ENCODE results near the gene CAPN13.
A peak's percentile ranks its signal among the peaks of the same experiment; 100 is the strongest.

Gene CAPN13

DNA sequence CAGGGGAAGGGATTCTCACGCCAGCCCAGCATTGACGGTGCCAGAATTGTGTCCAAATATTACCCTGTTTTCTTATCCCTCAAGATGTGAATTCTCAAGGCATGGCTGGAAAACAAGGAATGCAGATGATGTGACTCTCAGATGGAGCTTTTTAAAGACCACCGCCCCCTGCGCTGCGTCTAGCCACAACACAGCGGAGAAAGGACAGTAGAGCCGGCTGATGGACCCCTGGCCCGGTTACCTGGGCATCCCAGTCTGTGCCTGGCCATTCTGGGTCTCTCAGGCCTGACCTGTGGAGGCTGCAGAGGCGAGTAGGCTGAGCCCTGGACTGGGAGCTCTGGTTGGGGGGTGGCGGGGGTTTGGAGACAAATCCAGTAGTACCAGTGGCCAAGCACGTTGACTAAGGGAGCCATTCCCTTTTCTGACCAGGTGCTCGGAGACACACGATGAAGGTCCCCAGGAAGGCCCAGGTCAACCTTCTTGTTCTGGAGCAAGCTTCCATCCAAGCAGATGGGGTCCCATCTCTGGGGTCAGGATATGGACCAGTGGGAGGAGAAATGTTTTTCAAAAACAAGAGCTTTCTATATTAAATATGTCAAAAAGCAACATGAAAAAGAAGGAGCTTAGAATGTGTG is 5.3 kb downstream of the CAPN13 start:
- Mint-ChIP-seq H3K4me1 (no peaks in the 10 kb centered on the region), H3K36me3 (ENCODE audit: insufficient read depth) (no peaks in the 10 kb centered on the region), H3K9me3 (no peaks in the 10 kb centered on the region), H3K4me3 (no peak overlapping the region), H3K27ac (ENCODE audit: low read depth) (no peak overlapping the region), H3K27me3 (peaks cover 46% of the 10 kb centered on the region)
- no peak for DNase-seq (ENCODE audit: low spot score in 2 of 2)
- ATAC-seq (replicated peaks; ENCODE audit: extremely low read depth, poor library complexity, severe bottlenecking): no peak

DNA sequence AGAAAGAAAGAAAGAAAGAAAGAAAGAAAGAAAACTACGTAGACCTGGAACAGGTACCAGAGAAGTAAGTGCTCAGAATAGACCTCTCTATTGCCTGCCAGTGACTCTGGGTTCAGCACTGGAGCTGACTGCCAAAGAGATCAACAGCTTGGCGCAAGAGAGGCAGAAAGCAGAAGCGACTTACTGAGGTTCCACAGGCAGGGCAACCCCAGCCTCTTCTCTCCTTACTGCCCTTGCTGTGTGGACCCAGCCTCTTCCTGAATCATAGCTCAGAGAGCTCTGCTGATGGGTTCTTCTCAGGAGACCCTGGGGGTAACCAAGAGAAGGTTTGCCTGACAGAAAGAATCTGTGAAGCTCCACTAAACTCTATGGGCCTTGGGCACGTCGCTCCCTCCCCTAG is 7.1 kb downstream of the CAPN13 start:
- no peak overlapping the region for H3K4me3 Mint-ChIP-seq
- ATAC-seq (replicated peaks; ENCODE audit: extremely low read depth, poor library complexity, severe bottlenecking) (no peak), DNase-seq (ENCODE audit: low spot score in 2 of 2) (no peak)
- H3K4me1 Mint-ChIP-seq: no peaks in the 10 kb centered on the region
- H3K9me3 Mint-ChIP-seq: no peaks in the 10 kb centered on the region
- no peak overlapping the region for H3K27ac Mint-ChIP-seq (ENCODE audit: low read depth)
- H3K36me3 Mint-ChIP-seq (ENCODE audit: insufficient read depth): no peaks in the 10 kb centered on the region
- H3K27me3 Mint-ChIP-seq: peaks cover 30% of the 10 kb centered on the region

DNA sequence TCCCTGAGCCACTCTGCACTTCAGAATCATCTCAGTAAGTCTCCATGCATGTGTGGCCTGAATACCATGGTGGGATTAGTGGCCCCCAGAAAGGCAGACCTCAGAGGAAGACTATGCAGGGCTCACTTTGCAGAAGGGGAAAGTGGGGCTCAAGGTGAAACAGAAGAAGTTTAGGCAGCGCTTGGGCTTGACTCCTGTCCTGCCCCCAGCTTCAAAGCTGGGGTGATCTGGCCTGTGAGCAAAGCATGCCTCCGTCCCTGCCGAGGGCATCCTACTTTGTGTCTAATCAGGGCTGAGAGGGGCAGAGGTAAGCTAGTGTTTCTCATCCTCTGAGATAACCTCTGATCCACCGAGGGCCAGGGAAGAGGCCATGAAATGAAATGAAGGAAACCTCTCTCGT is 7.9 kb downstream of the CAPN13 start:
- H3K27ac Mint-ChIP-seq (ENCODE audit: low read depth): no peak overlapping the region
- no peaks in the 10 kb centered on the region for H3K36me3 Mint-ChIP-seq (ENCODE audit: insufficient read depth)
- H3K4me3 Mint-ChIP-seq: no peak overlapping the region
- H3K9me3 Mint-ChIP-seq: no peaks in the 10 kb centered on the region
- peaks cover 22% of the 10 kb centered on the region for H3K27me3 Mint-ChIP-seq
- no peaks in the 10 kb centered on the region for H3K4me1 Mint-ChIP-seq
- ATAC-seq (replicated peaks; ENCODE audit: extremely low read depth, poor library complexity, severe bottlenecking) (no peak), DNase-seq (ENCODE audit: low spot score in 2 of 2) (no peak)

DNA sequence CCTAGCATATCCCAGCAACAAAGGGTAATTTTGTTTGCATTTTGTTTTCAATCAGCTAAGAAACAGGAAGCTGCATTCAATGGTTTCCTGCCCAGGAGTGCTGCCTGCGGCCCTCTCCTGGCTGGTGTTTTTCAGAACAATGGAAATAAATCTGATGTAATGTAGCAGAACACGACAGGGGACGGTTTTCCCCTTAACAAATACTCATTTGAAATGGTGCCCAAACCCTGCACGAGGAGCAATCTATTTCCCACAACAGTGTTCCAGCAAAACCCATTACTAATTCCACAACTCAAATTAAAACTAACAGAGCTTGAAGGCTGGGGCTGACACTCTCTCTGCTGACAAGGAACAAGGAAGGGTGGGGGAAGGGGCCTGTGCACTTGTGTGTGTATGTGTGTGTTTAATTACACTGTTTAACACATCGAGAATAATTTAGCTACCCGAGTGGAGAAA is 8.7 kb downstream of the CAPN13 start:
- no peaks in the 10 kb centered on the region for H3K36me3 Mint-ChIP-seq (ENCODE audit: insufficient read depth)
- H3K4me3 Mint-ChIP-seq: no peak overlapping the region

DNA sequence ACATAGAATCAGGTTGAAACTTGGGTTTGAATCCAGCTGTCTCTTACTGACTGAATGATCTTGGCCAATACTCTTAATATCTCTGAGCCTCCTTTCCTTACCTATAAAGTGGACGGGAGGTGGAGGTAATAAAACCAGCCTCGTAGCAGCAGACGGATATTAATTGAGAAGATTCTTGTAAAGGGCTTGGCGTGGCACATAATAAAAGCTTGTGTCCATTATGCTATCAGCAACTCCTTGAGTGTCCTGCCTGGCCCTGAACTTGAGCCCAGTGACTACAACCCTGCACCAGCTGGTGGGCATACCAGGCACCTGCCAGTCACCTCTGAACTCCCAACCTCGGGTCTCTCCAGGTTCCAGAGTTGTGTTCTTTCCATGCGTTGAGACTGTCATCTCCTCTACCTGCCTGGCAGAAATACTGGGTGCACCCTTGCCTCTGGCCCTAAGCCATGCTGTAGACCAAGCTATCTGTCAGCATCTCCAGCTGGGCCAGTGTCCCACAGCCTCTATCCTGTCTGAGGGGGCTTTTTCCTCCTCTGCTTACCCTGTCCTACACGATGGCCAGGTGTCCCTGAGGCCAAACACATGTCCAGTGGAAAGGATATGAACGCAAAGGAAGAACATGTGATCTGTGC is 9.7 kb downstream of the CAPN13 start:
- DNase-seq (ENCODE audit: low spot score in 2 of 2) (no peak), ATAC-seq (replicated peaks; ENCODE audit: extremely low read depth, poor library complexity, severe bottlenecking) (no peak)
- Mint-ChIP-seq H3K4me1 (no peaks in the 10 kb centered on the region), H3K27ac (ENCODE audit: low read depth) (no peak overlapping the region), H3K36me3 (ENCODE audit: insufficient read depth) (no peaks in the 10 kb centered on the region), H3K4me3 (no peak overlapping the region), H3K9me3 (no peaks in the 10 kb centered on the region), H3K27me3 (peaks cover 29% of the 10 kb centered on the region)

More for the DNA sequence above, 8.7 kb downstream of the CAPN13 start:
- no peak for ATAC-seq (replicated peaks; ENCODE audit: extremely low read depth, poor library complexity, severe bottlenecking)
- H3K9me3 Mint-ChIP-seq: no peaks in the 10 kb centered on the region
- no peak for DNase-seq (ENCODE audit: low spot score in 2 of 2)
- H3K27me3 Mint-ChIP-seq: peaks cover 28% of the 10 kb centered on the region
- no peaks in the 10 kb centered on the region for H3K4me1 Mint-ChIP-seq
- H3K27ac Mint-ChIP-seq (ENCODE audit: low read depth): no peak overlapping the region

GRCh38 chr2:30796699-30797098 is 10.5 kb downstream of the CAPN13 start:
- H3K27ac Mint-ChIP-seq (ENCODE audit: low read depth): no peak overlapping the region
- no peaks in the 10 kb centered on the region for H3K36me3 Mint-ChIP-seq (ENCODE audit: insufficient read depth)
- DNase-seq (ENCODE audit: low spot score in 2 of 2) (no peak), ATAC-seq (replicated peaks; ENCODE audit: extremely low read depth, poor library complexity, severe bottlenecking) (no peak)
- peaks cover 36% of the 10 kb centered on the region for H3K27me3 Mint-ChIP-seq
- no peak overlapping the region for H3K4me3 Mint-ChIP-seq
- no peaks in the 10 kb centered on the region for H3K4me1 Mint-ChIP-seq
- H3K9me3 Mint-ChIP-seq: no peaks in the 10 kb centered on the region

GRCh38 chr2:30792521-30792920 is 14.7 kb downstream of the CAPN13 start:
- H3K27ac Mint-ChIP-seq (ENCODE audit: low read depth): no peak overlapping the region
- H3K4me3 Mint-ChIP-seq: no peak overlapping the region
- no peak for ATAC-seq (replicated peaks; ENCODE audit: extremely low read depth, poor library complexity, severe bottlenecking)
- peaks cover 61% of the 10 kb centered on the region for H3K27me3 Mint-ChIP-seq
- no peaks in the 10 kb centered on the region for H3K4me1 Mint-ChIP-seq
- no peak for DNase-seq (ENCODE audit: low spot score in 2 of 2)
- no peaks in the 10 kb centered on the region for H3K36me3 Mint-ChIP-seq (ENCODE audit: insufficient read depth)
- no peaks in the 10 kb centered on the region for H3K9me3 Mint-ChIP-seq

DNA sequence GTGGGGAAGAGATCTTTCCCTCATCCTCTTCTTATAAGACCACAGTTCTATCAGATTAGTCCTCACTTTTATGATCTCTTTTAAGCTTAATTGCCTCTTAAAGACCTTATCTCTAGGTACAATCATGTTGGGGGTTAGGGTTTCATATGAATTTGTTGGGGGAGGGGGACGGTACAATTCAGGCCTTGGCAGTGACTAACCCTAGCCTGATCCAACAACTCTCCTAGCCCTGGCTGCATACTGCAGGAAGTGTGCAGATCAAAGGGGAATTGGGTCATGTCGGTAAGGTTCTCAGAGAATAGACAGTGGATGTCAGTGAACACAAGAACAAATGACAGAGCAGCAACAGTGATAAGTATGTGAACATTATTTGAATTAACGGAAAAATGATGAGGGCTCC is 16.4 kb downstream of the CAPN13 start:
- DNase-seq (ENCODE audit: low spot score in 2 of 2) (no peak), ATAC-seq (replicated peaks; ENCODE audit: extremely low read depth, poor library complexity, severe bottlenecking) (no peak)
- Mint-ChIP-seq H3K36me3 (ENCODE audit: insufficient read depth) (no peaks in the 10 kb centered on the region), H3K27me3 (peaks cover 72% of the 10 kb centered on the region), H3K27ac (ENCODE audit: low read depth) (no peak overlapping the region), H3K4me3 (no peak overlapping the region), H3K4me1 (no peaks in the 10 kb centered on the region), H3K9me3 (no peaks in the 10 kb centered on the region)

- Mint-ChIP-seq H3K4me3 (no peak overlapping the region), H3K9me3 (no peaks in the 10 kb centered on the region), H3K36me3 (ENCODE audit: insufficient read depth) (no peaks in the 10 kb centered on the region), H3K27ac (ENCODE audit: low read depth) (no peak overlapping the region), H3K4me1 (no peaks in the 10 kb centered on the region), H3K27me3 (peaks cover 84% of the 10 kb centered on the region)
- DNase-seq (ENCODE audit: low spot score in 2 of 2): no peak
- ATAC-seq (replicated peaks; ENCODE audit: extremely low read depth, poor library complexity, severe bottlenecking): no peak
These were observed 17.5 kb downstream of the CAPN13 start for GRCh38 chr2:30789670-30790210.

- Mint-ChIP-seq H3K4me1 (no peaks in the 10 kb centered on the region), H3K27me3 (peaks cover 75% of the 10 kb centered on the region), H3K27ac (ENCODE audit: low read depth) (no peak overlapping the region), H3K9me3 (no peaks in the 10 kb centered on the region), H3K4me3 (no peak overlapping the region), H3K36me3 (ENCODE audit: insufficient read depth) (no peaks in the 10 kb centered on the region)
- DNase-seq (ENCODE audit: low spot score in 2 of 2) (no peak), ATAC-seq (replicated peaks; ENCODE audit: extremely low read depth, poor library complexity, severe bottlenecking) (no peak)
These were observed 20.1 kb downstream of the CAPN13 start for GRCh38 chr2:30786923-30787685.

GRCh38 chr2:30784682-30785081 is 22.6 kb downstream of the CAPN13 start:
- DNase-seq (ENCODE audit: low spot score in 2 of 2): peak in 1 of 2 donors; percentile 1
- H3K36me3 Mint-ChIP-seq (ENCODE audit: insufficient read depth): no peaks in the 10 kb centered on the region
- H3K4me3 Mint-ChIP-seq: no peak overlapping the region
- H3K27me3 Mint-ChIP-seq: peaks cover 60% of the 10 kb centered on the region
- no peak for ATAC-seq (replicated peaks; ENCODE audit: extremely low read depth, poor library complexity, severe bottlenecking)
- H3K4me1 Mint-ChIP-seq: no peaks in the 10 kb centered on the region
- no peaks in the 10 kb centered on the region for H3K9me3 Mint-ChIP-seq
- no peak overlapping the region for H3K27ac Mint-ChIP-seq (ENCODE audit: low read depth)

DNA sequence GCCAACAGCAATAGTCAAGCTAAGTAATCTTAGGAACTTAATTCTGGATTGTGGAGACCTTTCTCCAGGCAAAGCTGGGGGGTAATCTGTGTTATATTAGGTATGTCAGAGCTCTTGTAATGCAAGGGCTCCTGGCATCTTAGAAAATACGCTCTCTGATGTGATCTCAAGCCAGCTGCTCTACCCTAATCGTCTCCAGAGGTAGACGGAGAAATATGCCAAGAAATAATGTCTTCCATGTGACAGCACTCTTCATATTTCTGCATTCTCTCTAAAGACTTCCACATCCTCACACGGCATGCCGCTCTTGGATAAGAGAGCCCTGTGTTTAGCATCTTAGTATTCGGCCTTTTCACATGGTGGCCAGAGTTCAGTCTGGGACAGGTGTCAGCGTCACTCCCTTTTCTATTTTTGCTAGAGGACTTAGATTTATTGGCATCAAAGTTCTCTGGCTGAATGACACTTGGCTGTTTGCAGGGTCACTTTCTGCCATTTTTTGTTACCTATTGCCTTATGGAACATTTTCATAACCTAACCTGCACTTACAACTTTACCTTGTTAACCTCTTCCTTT is 25.2 kb downstream of the CAPN13 start:
- Mint-ChIP-seq H3K27me3 (peaks cover 50% of the 10 kb centered on the region), H3K27ac (ENCODE audit: low read depth) (no peak overlapping the region), H3K9me3 (no peaks in the 10 kb centered on the region), H3K4me3 (no peak overlapping the region), H3K36me3 (ENCODE audit: insufficient read depth) (no peaks in the 10 kb centered on the region), H3K4me1 (no peaks in the 10 kb centered on the region)
- ATAC-seq (replicated peaks; ENCODE audit: extremely low read depth, poor library complexity, severe bottlenecking): no peak
- peak in 1 of 2 donors; percentile 1 for DNase-seq (ENCODE audit: low spot score in 2 of 2)

Measured in central memory CD8-positive, alpha-beta T cell (primary cell).